Stimulated activated CD4-positive, alpha-beta T cell treated with anti-CD3 and anti-CD28 coated beads, Interleukin-12 subunit alpha, Interleukin-12 subunit beta, amount 100 ng/mL, for 4 hours (primary cell): ENCODE results near the gene CYP2F1.
"Not testable (repeated sequence)": the region's sequence is repeated elsewhere in the genome, so short reads cannot be mapped to it uniquely, and the experiment has no call there.

Experiments
- DNase-seq: peaks from one replicate; pipeline ENCODE4 v3.0.0-alpha.2; 2020

CYP2F1 gene

DNA sequence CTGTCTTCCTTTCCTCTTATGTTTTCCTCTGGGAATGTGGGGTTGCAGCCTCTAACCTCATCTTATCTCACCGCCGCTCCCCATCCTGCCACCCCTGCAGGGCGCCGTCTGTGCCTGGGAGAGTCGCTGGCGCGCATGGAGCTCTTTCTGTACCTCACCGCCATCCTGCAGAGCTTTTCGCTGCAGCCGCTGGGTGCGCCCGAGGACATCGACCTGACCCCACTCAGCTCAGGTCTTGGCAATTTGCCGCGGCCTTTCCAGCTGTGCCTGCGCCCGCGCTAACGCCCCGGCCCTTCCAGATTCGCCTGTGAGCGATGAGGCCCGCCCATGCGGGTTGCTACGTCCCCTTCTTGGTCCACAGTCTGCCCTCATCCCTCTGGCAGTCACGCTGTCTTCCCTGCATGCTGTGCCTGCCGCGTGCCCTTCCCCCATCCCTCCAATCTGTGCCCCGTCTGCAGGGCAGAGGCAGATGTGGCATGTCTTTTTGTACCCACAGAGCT is 13.6 kb downstream of the CYP2F1 start:
- peak; percentile 73 for DNase-seq

DNA sequence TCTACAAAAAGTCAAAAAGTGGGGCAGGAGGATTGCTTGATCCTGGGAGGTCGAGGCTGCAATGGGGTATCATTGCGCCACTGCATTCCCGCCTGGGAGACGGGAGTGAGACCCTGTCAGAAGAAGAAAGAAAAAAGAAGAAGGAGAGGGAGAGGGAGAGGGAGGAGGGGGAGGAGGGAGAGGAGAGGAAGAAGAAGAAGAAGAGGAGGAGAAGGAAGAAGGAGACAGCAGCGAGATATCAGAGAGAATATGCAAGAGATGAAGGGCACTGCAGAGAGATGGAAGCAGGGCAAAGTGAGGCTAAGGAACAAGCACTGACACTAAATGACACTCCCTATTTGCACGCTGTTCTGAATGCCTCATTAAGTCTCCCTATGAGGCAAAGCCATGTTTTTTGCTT is 14.5 kb downstream of the CYP2F1 start:
- no peak for DNase-seq

DNA sequence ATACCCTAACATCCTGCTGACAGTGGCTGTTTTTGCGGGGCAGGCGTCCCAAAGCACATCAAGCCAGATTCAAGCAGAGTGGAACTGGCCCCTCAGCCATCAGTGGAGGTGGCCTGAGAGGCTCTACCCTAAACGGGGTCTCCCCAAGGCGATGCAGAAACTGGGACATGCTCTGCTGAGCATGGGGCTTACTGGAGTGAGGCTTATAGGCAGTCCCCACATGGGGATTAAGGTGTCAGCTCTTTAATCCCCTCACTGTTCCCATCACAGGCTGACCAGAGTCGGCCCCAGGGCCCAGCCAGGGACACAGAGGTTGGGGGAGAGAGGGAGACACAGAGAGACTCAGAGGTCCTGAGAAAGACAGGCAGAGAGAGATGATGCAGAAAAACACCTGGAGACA is 17.0 kb downstream of the CYP2F1 start:
- DNase-seq, result no peak

DNA sequence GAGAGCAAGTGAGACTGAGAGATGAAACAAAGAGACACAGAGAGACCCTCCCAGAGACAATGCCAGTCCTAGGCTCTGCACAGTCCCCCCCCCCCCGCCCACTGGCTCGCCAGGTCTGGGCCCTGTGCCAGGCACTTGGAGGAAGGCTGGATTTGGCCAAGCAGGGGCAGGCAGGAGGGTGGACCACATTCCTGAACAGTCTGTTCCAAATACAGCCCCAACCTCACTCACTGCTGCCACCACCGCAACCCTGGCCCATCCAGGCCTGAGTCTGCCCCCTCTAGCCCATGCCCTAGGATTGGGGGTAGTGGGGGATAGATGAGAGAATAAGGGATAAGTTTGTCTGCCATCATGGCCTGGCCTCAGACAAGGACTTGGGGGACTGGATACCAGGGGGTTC is 19.0 kb downstream of the CYP2F1 start:
- DNase-seq, result no peak

DNA sequence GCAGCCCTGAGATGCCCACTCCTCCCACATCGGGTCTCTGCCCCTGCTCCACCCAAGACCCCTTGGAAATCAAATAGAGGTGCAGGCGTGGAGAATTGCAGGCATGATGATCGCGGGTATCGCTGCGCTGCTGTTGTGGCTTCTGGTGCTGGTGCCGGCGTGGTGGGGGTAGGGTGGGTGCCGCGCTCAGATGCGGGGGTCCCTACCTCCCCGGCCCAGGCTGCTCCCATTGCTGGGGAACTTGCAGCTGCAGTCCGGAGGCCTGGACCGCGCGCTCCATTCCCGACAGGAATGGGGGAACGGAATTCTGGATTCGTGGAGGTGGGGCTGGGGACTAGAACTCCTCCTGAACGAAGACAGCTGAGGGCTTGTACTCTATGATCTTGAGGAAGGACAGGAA is 20.4 kb downstream of the CYP2F1 start:
- DNase-seq, result no peak

DNA sequence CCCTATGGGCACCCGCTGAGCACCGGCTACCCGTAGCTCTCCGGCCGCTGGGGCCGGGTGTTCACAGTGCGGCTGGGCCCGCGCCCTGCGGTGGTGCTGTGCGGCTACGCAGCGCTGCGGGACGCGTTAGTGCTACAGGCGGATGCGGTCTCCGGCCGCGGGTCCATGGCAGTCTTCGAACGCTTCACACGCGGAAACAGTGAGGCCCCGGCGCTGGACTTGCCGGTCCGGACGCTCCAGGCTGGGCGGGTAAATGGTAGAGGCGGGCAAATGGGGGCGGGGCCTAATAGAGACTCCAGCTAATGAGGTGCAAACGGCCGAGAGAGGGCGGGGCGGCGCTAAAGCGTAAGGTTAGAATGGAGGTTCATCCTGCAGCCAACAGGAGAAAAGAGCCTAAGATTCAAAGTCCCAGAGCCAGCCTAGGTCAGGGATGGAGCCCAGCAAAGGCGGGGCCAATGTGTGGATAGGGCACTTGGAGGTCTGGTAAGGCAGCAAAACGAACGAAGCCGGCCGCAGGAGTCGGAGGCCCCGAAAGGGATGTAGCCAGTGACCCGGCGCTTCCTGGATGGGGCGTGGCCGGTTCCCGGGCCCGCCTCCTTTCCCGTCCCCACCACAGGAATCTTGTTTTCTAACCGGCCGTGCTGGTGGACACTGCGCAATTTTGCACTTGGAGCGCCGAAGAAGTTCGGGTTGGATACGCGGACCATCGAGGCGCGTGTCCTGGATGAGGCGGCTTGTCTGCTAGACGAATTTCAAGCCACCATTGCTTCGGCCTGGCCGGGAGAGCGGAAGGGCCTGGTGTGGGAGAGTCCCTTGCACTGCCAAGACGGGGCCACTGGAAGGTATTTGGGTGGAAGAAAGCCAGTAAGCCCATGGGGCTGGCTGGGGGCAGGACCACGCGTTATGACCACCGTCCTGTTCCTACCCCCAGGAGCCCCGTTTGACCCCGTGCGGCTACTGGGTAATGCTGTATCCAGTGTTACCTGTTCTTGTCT is 21.5 kb downstream of the CYP2F1 start:
- DNase-seq, result peak; percentile 45

DNA sequence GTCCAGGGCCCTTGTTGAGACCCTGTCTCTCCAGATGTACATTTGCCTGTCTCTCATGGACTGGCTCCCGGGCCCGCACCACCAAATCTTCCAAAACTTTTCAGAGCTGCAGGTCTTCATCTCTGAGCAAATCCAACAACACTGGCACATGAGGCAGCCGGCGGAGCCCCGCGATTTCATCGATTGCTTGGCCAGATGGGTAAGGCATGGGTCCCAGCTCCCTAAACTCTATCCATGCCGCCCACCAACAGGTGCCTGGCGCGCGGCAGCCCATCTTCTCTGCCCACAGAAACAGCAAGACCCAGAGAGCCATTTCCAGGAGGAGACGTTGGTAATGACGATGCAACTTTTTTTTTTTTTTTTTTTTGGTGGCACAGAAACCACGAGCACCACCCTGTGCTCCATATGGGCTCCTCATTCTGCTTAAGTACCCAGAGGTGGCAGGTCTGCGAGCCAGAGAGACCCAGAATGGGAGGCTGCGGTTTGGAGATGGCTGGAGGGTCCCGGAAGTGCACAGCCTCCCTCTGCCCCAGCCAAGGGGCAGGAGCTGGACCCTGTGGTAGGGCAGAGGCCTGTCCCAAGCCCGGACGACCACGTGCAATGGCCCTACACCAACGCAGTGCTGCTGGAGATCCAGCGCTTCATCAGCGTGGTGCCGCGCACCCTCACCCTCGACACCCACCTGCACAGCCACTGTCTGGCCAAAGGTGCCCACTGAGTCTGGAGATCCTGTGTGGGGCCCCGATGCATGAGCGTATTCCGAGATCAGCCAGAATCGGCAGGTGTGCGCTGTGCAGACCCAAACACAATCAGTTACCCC is 22.6 kb downstream of the CYP2F1 start:
- no peak for DNase-seq

DNA sequence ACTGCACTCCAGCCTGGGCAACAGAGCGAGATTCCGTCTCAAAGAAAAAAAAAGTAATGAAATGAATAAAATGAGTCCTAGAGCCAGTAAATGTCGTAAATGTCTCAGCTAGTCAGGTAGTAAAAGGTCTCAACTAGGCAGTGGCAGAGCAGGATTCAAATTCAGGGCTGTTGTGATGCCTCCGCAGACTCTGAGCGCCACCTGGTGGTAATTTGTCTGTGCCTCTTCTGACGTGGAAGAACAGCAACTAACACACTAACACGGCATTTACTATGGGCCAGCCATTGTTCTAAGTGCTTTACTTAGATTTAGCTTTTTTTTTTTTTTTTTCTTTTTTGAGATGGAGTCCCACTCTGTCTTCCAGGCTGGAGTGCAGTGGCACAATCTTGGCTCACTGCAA is 30.2 kb downstream of the CYP2F1 start:
- peak; percentile 86 for DNase-seq

DNA sequence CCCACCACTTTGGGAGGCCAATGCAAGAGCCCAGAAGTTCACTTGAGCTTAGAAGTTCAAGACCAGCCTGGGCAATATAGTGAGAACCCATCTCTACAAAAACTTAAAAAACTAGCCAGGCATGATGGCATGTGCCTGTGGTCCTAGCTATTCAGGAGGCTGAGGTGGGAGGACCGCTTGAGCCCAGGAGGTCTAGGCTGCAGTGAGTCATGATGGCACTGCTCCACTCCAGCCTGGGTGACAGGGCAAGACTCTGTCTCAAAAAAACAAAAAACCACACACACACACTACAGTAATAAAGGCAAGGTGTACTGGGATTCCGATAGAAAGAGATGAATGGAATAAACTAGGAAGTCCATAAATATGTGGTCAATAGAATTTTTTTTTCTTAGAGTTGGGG is 35.6 kb downstream of the CYP2F1 start:
- DNase-seq, result no peak

DNA sequence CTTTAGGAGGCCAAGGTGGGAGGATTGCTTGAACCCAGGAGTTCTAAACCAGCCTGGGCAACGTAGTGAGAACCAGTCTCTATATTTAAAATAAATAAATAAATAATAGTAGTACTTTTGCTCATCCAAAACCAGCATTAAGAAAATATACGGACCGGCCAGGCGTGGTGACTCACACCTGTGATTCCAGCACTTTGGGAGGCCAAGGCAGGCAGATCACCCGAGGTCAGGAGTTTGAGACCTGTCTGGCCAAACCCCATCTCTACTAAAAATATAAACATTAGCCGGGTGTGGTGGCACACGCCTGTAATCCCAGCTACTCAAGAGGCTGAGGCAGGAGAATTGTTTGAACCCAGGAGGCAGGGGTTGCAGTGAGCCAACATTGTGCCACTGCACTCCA is 36.8 kb downstream of the CYP2F1 start:
- DNase-seq, result not testable (repeated sequence)

DNA sequence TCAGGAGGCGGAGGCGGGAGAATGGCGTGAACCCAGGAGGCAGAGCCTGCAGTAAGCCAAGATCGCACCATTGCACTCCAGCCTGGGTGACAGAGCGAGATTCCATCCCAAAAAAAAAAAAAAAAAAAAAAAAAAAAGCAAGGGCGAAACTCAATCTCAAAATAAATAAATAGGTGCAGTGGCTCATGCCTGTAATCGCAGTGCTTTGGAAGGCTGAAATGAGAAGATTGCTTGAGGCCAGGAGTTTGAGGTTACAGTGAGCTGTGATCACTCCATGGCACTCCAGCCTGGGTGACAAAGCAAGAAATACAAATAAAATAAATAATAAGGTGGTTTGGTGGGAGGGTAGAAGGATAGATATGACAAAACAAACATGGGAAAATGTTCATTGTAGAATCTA is 39.8 kb downstream of the CYP2F1 start:
- DNase-seq, result no peak

DNA sequence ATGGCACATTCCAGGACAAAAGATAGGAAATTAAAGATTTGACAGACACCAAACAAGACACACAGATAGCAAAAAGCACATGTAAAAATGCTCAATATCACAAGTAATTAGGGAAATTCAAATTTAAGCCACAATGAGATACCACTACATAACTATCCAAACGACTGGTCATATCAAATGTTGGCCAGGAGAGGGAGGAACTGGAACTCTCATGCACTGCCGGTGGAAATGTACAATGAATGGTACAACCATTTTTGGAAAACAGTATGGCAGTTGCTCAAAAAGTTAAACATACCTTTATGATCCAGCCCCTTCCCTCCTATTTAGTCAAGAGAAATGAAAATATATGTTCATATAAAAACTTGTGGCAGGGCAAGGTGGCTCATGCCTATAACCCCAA is 42.0 kb downstream of the CYP2F1 start:
- no peak for DNase-seq

DNA sequence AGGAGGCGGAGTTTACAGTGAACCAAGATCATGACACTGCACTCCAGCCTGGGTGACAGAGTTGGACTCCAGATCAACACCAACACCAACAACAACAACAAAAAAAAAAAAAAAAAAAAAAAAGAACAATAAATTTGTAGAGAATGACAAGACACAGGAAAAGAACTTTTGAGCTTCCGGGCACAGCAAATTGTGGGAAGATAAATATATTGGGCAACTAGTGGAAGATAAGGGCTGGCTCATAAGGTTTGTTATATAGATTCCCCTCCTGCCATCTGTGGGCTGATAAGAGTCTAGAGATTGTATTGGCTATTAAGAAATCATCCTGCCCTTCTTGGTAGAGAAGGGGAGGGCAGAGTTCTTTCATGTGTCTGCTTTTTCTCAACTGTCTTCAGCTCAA is 45.6 kb downstream of the CYP2F1 start:
- no peak for DNase-seq

DNA sequence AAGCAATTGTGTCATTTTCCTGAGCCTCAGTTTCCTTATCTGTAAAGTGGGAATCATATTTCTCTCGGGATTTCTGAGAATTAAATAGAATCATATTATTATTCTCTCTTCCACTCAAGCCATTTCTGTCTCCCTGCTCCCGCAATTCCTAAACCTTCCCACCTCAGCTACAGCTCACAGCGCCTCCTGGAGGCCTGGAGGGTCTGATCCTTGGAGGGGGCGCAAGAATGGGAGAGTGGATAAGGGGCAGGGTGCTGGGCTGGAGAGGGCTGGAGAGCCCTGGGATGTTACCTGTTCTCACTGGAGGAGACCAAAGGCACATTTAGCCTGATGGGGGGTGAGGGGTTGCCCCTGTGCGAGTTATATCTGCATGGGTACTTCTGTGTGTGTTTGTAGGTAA is 47.7 kb downstream of the CYP2F1 start:
- DNase-seq, result no peak

DNA sequence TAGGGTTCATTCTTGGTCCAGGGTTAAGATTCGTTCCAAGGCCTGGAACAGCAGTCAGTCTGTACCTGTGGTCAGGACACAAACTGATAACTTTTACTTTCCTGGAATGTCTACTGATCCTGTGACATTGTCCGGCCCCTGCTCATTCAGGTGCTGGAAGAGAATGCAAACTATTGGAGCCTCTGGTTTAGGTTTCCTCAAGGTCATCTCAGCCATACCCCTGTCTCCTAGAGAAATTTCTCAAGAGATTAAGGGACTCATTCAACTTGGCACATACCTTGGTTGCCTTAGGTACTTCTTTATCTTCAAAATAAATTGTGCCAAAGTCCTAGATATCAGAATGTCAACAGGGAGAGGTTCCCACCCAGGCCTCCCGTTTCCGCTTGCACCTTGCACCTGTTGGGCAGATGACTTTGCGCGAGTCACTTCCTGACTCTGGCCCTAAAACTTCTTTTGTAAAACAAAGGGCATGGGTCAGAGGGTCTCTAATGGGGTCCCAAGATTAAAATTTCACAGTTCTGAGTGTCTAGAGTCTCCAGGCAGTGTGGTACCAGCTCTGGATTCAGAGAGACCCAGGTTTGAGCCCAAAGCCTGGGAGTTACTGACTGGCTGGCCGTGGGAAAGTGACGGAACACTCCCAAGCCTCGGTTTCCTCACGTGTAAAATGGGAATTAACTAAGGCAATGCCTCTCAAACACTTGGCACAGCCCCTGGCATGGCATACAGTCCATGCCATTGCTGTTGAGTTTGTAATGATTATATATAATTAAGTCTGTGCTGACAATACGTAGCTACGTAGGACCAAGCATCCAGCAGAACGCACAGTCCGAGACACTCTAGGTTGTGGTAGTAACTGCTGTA is 52.9 kb downstream of the CYP2F1 start:
- DNase-seq, result no peak

DNA sequence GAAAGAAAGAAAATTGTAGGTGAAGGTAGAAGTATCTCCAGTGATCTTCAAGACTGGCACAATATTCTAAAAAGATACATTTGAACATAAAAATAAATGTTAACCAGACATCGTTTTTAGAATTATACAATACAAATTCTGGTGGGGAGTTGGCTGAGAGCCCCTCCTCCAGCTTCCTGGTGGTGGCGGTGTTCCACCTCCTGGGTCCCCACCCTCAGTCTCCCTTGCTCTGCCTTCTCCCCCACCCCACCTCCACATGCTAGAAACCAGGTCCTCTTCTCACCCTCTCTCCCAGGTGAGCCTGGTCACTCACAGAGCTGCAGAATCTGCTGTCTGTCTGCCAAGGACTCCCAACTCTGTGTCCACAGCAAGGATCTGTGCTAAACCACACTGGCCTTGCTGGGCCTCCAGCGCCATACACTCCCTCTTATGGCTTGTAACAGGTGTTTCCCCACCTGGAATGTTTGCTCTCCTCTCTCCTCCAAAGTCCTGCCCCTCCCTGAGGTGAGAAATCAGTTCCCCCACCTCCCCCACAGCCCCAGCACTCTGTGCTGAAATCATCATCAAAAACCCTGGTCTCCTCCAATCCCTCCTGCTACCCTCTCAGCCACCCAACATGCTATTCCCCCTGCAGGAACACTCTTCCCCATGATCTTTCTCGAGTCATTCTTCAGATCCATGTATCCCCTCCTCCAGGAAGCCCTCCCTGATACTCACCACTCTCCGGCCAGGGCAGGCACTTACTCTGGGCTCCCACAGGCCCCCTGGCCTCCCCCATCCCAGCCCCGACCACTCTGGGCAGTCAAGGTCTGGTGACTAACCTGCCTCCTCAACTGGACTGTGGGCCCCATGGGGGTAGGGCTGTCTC is 58.3 kb downstream of the CYP2F1 start:
- DNase-seq, result no peak

DNA sequence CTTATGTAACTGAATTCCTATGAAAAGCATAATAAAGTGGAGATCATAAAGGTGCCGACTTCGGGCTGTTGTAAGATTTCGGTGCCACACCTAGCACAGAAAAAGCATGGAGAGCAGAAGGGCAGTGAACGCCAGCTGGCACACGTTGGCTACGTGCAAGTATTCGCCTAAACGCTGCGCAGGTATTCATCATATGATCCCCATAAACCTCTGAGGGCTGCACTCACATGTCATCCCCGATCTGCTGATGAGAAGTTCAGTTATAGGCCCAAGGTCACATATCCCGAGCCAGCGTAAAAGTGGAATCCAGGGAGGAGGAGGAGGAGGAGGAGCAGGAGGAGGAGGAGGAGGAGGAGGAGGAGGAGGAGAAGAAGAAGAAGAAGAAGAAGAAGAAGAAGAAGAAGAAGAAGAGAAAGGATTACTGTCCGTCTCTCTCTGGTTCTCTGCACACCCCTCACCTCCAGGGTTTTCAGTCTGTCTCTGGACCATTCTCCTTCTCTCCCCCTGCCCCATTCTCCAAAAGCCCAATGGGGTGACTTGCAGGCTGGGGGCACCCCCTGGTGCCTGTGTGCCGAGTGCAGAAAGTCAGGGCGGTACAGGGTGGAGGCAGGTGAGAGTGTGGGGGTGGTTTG is 60.2 kb downstream of the CYP2F1 start:
- DNase-seq, result no peak

DNA sequence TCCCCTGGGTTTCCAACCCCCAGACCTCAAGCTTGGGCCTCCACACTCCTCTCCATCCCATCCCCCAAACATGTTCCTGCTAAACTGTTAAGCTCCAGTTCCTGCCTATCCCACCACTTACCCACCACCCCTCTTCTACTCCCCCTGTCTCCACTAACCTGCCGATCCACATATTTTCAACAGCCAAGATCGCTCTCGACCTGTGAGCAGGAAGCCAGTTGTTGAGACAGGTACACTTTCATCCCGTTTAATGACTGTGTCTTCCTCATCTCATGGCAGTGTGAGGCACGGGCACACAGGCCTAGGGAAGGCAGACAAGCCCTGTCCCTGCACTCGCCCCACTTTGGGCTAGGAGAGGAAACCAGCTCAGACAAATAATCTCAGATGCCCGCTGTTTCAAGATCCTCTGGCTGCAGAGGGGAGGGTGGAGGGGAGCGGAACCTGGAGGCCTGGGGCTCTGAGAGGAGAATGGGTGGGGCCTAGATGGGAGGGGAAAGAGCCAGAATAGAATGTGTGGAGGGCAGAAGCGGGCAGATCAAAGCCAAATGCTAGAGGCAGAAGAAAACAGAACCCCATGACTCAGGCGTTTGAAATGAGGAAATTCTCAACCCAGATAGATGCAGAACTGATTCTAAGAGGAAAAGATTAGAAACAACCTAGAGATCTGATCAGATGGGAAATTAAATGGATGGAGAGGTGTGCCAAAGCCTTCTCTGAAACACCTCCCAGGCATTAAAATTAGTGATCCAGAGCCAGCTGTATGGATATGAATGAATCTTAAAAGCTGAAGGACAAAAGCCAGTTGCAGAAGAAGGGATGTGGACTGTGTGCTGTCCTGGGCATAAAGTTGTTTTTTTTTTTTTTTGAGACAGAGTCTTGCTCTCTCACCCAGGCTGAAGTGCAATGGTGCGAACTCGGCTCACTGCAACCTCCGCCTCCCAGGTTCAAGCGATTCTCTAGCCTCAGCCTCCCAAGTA is 61.9 kb downstream of the CYP2F1 start:
- peak; percentile 22 for DNase-seq
